Adrenal gland (tissue), 5 donors: Measurements from ENCODE around the gene CCL7.

ENCODE experiments used
- POLR2A ChIP-seq, 2 donors: fragments of 450-650 bp; IDR thresholded peaks; one replicate each; pipeline ENCODE4 v1.6.1; 2017; ENCODE audit warnings: antibody characterized with exemption in 2 of 2, mild to moderate bottlenecking in 2 of 2, moderate library complexity in 1 of 2
- TF ChIP-seq, protein P1 (sequence below), 6 experiments: fragments of 450-650 bp in 4 of 6; fragments of 200-600 bp in 2 of 6; sonication (generic) in 1 of 6; IDR thresholded peaks; 1 replicate in 5 of 6; 2 replicates in 1 of 6; pipeline versions ENCODE4 v1.5.1 to v1.8.0; 2016 to 2021; ENCODE audit warnings: antibody characterized with exemption in 6 of 6, mild to moderate bottlenecking in 2 of 6, moderate library complexity in 1 of 6
- donor health status: DM: no; HTN: no; CAD: no.

- TF ChIP-seq, protein P1, sequence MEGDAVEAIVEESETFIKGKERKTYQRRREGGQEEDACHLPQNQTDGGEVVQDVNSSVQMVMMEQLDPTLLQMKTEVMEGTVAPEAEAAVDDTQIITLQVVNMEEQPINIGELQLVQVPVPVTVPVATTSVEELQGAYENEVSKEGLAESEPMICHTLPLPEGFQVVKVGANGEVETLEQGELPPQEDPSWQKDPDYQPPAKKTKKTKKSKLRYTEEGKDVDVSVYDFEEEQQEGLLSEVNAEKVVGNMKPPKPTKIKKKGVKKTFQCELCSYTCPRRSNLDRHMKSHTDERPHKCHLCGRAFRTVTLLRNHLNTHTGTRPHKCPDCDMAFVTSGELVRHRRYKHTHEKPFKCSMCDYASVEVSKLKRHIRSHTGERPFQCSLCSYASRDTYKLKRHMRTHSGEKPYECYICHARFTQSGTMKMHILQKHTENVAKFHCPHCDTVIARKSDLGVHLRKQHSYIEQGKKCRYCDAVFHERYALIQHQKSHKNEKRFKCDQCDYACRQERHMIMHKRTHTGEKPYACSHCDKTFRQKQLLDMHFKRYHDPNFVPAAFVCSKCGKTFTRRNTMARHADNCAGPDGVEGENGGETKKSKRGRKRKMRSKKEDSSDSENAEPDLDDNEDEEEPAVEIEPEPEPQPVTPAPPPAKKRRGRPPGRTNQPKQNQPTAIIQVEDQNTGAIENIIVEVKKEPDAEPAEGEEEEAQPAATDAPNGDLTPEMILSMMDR (IDR thresholded peaks at IDR 0.05), result no peak
- no peak for TF ChIP-seq POLR2A (IDR thresholded peaks at IDR 0.05)
Observed at GRCh38 chr17:34236281-34236892, 33.6 kb upstream of the CCL7 start.
